GM21619 (cell line): Measurements from ENCODE around the gene CPT1A.
A peak's percentile ranks its signal among the peaks of the same experiment; 100 is the strongest.
"Not testable (repeated sequence)": the region's sequence is repeated elsewhere in the genome, so short reads cannot be mapped to it uniquely, and the experiment has no call there.

ENCODE experiments used
- ATAC-seq: cut with Tn5 transposase; IDR thresholded peaks from one replicate; pipeline ENCODE4 v1.9.1; 2021; ENCODE audit not compliant: unreplicated experiment

CPT1A gene

GRCh38 chr11:68841718-68842426 lies at the start of gene CPT1A:
CPT1A (minus strand) TSS chr11:68841916; CDS start chr11:68815474, 26,442 bp downstream.
- ATAC-seq = peak; percentile 33

GRCh38 chr11:68890490-68891231 lies 48.9 kb upstream of the CPT1A start:
- no peak for ATAC-seq

- ATAC-seq = no peak
Measured at GRCh38 chr11:68889948-68890446, 48.3 kb upstream of the CPT1A start.

GRCh38 chr11:68884827-68885226 lies 43.1 kb upstream of the CPT1A start:
- not testable (repeated sequence) for ATAC-seq

- ATAC-seq = no peak
Measured at GRCh38 chr11:68882391-68882790, 40.7 kb upstream of the CPT1A start.

GRCh38 chr11:68881320-68881719 lies 39.6 kb upstream of the CPT1A start:
- ATAC-seq = no peak

- ATAC-seq = no peak
Measured at GRCh38 chr11:68880851-68881250, 39.1 kb upstream of the CPT1A start.

- ATAC-seq = no peak
Measured at GRCh38 chr11:68878022-68878421, 36.3 kb upstream of the CPT1A start.

GRCh38 chr11:68872216-68873003 lies 30.7 kb upstream of the CPT1A start:
- no peak for ATAC-seq

- no peak for ATAC-seq
Measured at GRCh38 chr11:68870470-68870869, 28.8 kb upstream of the CPT1A start.

- no peak for ATAC-seq
Measured at GRCh38 chr11:68868221-68868835, 26.6 kb upstream of the CPT1A start.

- no peak for ATAC-seq
Measured at GRCh38 chr11:68867066-68867465, 25.4 kb upstream of the CPT1A start.

GRCh38 chr11:68865241-68865640 lies 23.5 kb upstream of the CPT1A start:
- ATAC-seq = no peak

- ATAC-seq = no peak
Measured at GRCh38 chr11:68863553-68864265, 22.0 kb upstream of the CPT1A start.

- ATAC-seq = no peak
Measured at GRCh38 chr11:68862421-68862820, 20.7 kb upstream of the CPT1A start.

- ATAC-seq = no peak
Measured at GRCh38 chr11:68859123-68859522, 17.4 kb upstream of the CPT1A start.

GRCh38 chr11:68857037-68857586 lies 15.4 kb upstream of the CPT1A start:
- no peak for ATAC-seq

- not testable (repeated sequence) for ATAC-seq
Measured at GRCh38 chr11:68856425-68857030, 14.8 kb upstream of the CPT1A start.

- ATAC-seq = no peak
Measured at GRCh38 chr11:68855205-68855981, 13.7 kb upstream of the CPT1A start.
